ENCODE data around the gene DHRS3. TPM values are rescaled to one million over a fixed set of nuclear protein-coding genes. Genes with fewer than 3 reads are reported as not detected.
A peak's percentile ranks its signal among the peaks of the same experiment; 100 is the strongest.

DHRS3 gene
- total RNA-seq, 6 experiments from 2014 or later: 6.0 to 29.1 (median 27.1) TPM

DNA sequence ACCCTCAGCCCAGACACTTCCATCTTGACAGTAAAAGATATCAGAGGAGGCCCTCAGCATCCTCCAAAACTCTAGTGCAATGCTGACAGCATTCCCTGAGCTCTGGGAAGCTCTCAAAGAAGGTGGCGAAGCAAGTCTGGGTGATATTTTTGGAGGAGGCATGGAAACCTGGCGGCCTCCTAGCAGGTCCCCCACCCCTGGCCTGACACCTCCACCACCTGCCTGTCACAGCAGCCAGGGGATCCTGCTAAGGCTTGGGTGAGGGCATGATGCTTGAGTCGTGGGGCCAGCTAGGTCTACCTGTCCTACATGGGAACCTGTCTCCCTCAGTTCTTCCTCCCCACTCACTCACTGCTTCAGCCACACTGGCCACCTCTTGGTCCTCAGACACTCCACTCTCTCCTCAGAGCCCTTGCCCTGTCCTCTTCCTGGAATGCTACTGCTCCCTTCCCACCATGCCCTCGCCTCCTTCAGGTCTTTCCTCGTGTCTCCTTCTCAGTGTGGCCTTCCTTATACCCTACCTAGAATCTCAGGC, 8.5 kb downstream of the DHRS3 start:
- peak overlapping the region; percentile 22; the same call in 1 of the 2 replicates for H3K27ac Mint-ChIP-seq
- peaks cover 6% of the 10 kb centered on the region; the same call in 1 of the 2 replicates for H3K27me3 Mint-ChIP-seq (ENCODE audit: insufficient read depth)

DNA sequence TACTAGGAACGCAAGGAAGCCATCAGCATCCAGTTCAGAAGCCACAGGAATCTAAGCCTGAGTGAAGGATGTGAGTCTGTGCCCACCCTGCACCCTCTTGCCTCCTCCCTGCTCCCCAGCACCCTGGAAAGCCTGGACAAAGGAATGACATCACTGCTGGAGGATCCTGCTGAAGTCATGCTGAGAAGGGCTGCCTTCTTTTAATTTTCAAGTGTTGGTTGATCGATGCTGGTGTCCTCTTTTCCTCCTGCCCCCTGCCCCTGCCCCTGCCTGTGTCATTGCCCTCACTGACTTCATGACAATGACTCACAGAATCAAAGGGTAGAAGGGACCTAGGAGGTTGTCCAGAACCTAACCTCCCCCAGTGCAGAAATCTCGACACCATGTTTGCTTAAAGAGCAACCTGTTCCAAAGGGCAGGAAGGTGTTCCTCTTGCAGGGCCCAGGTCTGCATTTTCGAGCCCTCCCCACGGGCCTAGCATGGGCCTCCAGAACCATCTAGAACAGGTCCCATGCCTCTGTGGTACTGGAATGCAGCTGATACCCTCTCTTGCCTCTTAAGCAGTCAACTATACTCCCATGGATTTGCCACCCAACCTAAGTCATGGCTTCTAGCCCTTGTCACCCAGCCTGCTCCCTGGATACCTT, 9.6 kb downstream of the DHRS3 start:
- H3K9me3 Mint-ChIP-seq: peaks cover 5% of the 10 kb centered on the region
- H3K27ac Mint-ChIP-seq: no peak overlapping the region
- no peak for DNase-seq
- peaks cover 3% of the 10 kb centered on the region; the same call in 1 of the 2 replicates for H3K27me3 Mint-ChIP-seq (ENCODE audit: insufficient read depth)
- no peak overlapping the region for H3K4me3 Mint-ChIP-seq
- H3K36me3 Mint-ChIP-seq (ENCODE audit: low read depth): peaks cover 9% of the 10 kb centered on the region
- TF ChIP-seq, protein P1, sequence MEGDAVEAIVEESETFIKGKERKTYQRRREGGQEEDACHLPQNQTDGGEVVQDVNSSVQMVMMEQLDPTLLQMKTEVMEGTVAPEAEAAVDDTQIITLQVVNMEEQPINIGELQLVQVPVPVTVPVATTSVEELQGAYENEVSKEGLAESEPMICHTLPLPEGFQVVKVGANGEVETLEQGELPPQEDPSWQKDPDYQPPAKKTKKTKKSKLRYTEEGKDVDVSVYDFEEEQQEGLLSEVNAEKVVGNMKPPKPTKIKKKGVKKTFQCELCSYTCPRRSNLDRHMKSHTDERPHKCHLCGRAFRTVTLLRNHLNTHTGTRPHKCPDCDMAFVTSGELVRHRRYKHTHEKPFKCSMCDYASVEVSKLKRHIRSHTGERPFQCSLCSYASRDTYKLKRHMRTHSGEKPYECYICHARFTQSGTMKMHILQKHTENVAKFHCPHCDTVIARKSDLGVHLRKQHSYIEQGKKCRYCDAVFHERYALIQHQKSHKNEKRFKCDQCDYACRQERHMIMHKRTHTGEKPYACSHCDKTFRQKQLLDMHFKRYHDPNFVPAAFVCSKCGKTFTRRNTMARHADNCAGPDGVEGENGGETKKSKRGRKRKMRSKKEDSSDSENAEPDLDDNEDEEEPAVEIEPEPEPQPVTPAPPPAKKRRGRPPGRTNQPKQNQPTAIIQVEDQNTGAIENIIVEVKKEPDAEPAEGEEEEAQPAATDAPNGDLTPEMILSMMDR (IDR thresholded peaks at IDR 0.05): no peak
- H3K4me1 Mint-ChIP-seq (ENCODE audit: low read depth): peaks cover 45% of the 10 kb centered on the region

More for the DNA sequence above, 8.5 kb downstream of the DHRS3 start:
- DNase-seq: no peak
- no peak overlapping the region for H3K4me3 Mint-ChIP-seq
- H3K36me3 Mint-ChIP-seq (ENCODE audit: low read depth): peaks cover 9% of the 10 kb centered on the region
- H3K9me3 Mint-ChIP-seq: peaks cover 5% of the 10 kb centered on the region
- peaks cover 35% of the 10 kb centered on the region for H3K4me1 Mint-ChIP-seq (ENCODE audit: low read depth)
- TF ChIP-seq, protein P1 (IDR thresholded peaks at IDR 0.05): no peak

DNA sequence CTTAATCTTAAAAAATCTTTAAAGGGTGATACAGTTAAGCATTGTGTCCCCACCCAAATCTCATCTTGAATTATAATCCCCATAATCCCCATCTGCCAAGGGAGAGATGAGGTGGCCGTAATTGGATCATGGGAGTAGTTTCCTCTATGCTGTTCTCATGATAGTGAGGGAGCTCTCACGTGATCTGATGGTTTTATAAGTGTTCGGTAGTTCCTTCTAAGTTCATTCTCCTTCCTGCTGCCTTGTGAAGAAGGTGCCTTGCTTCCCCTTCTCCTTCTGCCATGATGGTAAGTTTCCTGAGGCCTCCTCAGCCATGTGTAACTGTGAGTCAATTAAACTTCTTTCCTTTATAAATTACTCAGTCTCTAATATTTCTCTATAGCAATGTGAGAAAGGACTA, 10.7 kb downstream of the DHRS3 start:
- H3K36me3 Mint-ChIP-seq (ENCODE audit: low read depth): peaks cover 9% of the 10 kb centered on the region
- DNase-seq: no peak
- H3K4me3 Mint-ChIP-seq: no peak overlapping the region
- no peak overlapping the region for H3K27ac Mint-ChIP-seq
- peaks cover 5% of the 10 kb centered on the region for H3K9me3 Mint-ChIP-seq
- peaks cover 54% of the 10 kb centered on the region for H3K4me1 Mint-ChIP-seq (ENCODE audit: low read depth)
- peaks cover 3% of the 10 kb centered on the region; the same call in 1 of the 2 replicates for H3K27me3 Mint-ChIP-seq (ENCODE audit: insufficient read depth)
- TF ChIP-seq, protein P1 (IDR thresholded peaks at IDR 0.05): no peak

DNA sequence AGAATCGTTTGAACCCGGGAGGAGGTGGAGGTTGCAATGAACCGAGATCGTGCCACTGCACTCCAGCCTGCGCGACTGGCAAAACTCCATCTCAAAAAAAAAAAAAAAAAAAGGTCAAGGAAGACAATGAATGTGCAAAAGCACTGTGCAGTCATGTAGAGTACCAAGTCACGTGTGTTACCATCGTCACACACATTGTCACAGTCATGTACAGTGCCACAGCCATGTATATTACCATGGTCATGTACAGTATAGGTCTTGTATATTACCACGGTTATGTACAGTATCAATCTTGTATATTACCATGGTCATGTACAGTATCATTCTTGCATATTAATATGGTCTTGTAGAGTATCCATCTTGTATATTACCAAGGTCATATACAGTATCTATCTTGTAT, 13.0 kb downstream of the DHRS3 start:
- peaks cover 6% of the 10 kb centered on the region for H3K36me3 Mint-ChIP-seq (ENCODE audit: low read depth)
- peaks cover 58% of the 10 kb centered on the region for H3K4me1 Mint-ChIP-seq (ENCODE audit: low read depth)
- no peak overlapping the region for H3K4me3 Mint-ChIP-seq
- TF ChIP-seq, protein P1 (IDR thresholded peaks at IDR 0.05): no peak
- no peak for DNase-seq
- H3K27ac Mint-ChIP-seq: no peak overlapping the region
- peaks cover 8% of the 10 kb centered on the region for H3K27me3 Mint-ChIP-seq (ENCODE audit: insufficient read depth)
- peaks cover 5% of the 10 kb centered on the region for H3K9me3 Mint-ChIP-seq

DNA sequence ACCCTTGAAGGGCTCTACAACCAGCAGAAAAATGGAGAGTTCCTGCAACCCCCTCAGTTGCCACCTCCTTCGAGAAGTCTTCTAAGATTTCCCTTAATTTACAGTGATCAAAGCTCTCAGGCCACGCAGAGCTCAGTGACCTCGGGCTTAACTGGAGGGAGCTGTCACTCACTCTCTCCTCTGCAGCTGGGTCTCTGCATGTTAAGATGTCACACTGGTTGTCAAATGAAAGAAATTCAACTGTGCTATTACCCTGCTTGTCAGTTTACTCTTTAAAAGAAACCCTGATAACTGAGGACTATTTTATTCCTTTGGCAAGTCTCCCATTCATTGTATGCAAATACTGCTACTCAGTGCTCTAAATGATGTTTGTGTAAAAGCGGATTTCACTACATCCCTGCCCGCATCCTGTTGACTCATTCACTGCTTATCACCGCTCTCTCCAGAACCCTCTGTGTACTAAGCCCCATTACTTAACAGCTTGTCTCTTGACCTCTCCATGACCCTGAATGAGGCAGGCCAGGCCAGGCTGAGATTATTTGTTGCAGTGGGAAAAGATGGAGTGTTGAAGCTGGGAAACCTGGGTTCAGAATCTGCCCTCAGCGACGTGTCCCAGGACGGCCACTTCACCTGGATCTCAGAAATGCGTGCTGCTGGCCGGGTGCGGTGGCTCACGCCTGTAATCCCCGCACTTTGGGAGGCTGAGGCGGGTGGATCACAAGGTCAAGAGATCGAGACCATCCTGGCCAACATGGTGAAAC, 13.7 kb downstream of the DHRS3 start:
- DNase-seq: peak; percentile 91
- Mint-ChIP-seq H3K27ac (peak overlapping the region; percentile 54), H3K4me1 (ENCODE audit: low read depth) (peaks cover 53% of the 10 kb centered on the region), H3K36me3 (ENCODE audit: low read depth) (peaks cover 6% of the 10 kb centered on the region), H3K27me3 (ENCODE audit: insufficient read depth) (peaks cover 14% of the 10 kb centered on the region), H3K9me3 (peaks cover 5% of the 10 kb centered on the region), H3K4me3 (peak overlapping the region; percentile 43; the same call in 1 of the 2 replicates)
- TF ChIP-seq, protein P1 (IDR thresholded peaks at IDR 0.05): no peak
